ENCODE data around the gene ZFYVE26. TPM values are rescaled to one million over a fixed set of nuclear protein-coding genes. Genes with fewer than 3 reads are reported as not detected.

The ZFYVE26 gene
- total RNA-seq, 4 donors from 2014 or later: 15.9 to 21.2 (median 19.5) TPM

Small RNA genes lying within 50 kb of the gene (small RNA-seq; reads per million reads assigned to genes)
- gene AL049779.3: 0 reads per million in 3 donors
- 0 reads per million in 3 donors for gene RN7SL369P

Other genes with a start within 250 kb of the ZFYVE26 start
- 10 to 100 TPM; 21.6 to 26.4 (median 23.0) TPM for gene PIGH, start 216.3 kb downstream of the ZFYVE26 start, total RNA-seq
- 10 to 100 TPM in 3 of 4 donors, 1 to 10 TPM in 1; 5.8 to 15.1 (median 12.9) TPM for gene ARG2, start 196.7 kb downstream of the ZFYVE26 start, total RNA-seq
- 100 to 1,000 TPM in 1 of 4 donors, 10 to 100 TPM in 3; 78.5 to 104 (median 83.3) TPM for gene VTI1B, start 142.0 kb downstream of the ZFYVE26 start, total RNA-seq
- gene RDH11, start 120.8 kb downstream of the ZFYVE26 start, total RNA-seq: 10 to 100 TPM; 29.9 to 36.9 (median 33.6) TPM
- gene RDH12, start 114.7 kb downstream of the ZFYVE26 start, total RNA-seq: not detected
- 10 to 100 TPM in 1 of 4 donors, 1 to 10 TPM in 3; 2.8 to 11.1 (median 5.1) TPM for gene RAD51B, start 3.2 kb upstream of the ZFYVE26 start, total RNA-seq

Measured in esophagus muscularis mucosa (tissue), 4 donors.